Fibroblast of lung (primary cell): ENCODE measurements around the gene NHS. TPM values are rescaled to one million over a fixed set of nuclear protein-coding genes. Genes with fewer than 3 reads are reported as not detected.

ENCODE experiments used
- DNase-seq, 2 donors: peaks; one replicate each; pipeline versions ENCODE4 v3.0.0 to v3.0.0-alpha.2; 2010; ENCODE audit warnings: low read depth in 2 of 2
- H2AFZ ChIP-seq: 2 replicates; pipeline ENCODE4 v1.5.1; 2012; ENCODE audit warnings: low read length, control low read depth, inconsistent platforms
- H3K27ac ChIP-seq: 2 replicates; pipeline ENCODE4 v1.5.1; 2011; ENCODE audit warnings: low read length, control low read depth; ENCODE audit not compliant: insufficient read depth
- H3K27me3 ChIP-seq: 2 replicates; pipeline ENCODE4 v1.5.1; 2011; ENCODE audit warnings: mild to moderate bottlenecking, low read length; ENCODE audit not compliant: control insufficient read depth, insufficient read depth
- H3K36me3 ChIP-seq: 2 replicates; pipeline ENCODE4 v1.5.1; 2011; ENCODE audit warnings: low read length; ENCODE audit not compliant: control insufficient read depth, insufficient read depth
- H3K4me1 ChIP-seq: 2 replicates; pipeline ENCODE4 v1.5.1; 2011; ENCODE audit warnings: low read length; ENCODE audit not compliant: control insufficient read depth, insufficient read depth; ENCODE audit errors: extremely low read depth
- H3K4me2 ChIP-seq: 2 replicates; pipeline ENCODE4 v1.5.1; 2011; ENCODE audit warnings: low read length, control low read depth; ENCODE audit not compliant: insufficient read depth; ENCODE audit errors: extremely low read depth
- H3K4me3 ChIP-seq, 4 experiments: fragments of 200-600 bp in 1 of 4; sonication (generic) in 1 of 4; replicated peaks in 1 of 4; 2 replicates each; pipeline ENCODE4 v1.5.1; 2011 to 2016; ENCODE audit warnings: low read length in 4 of 4, low read depth in 3 of 4, mild to moderate bottlenecking in 3 of 4, control low read depth in 2 of 4, inconsistent platforms in 1 of 4, mixed read lengths in 1 of 4; ENCODE audit not compliant: insufficient read depth in 1 of 4; ENCODE audit errors: control extremely low read depth in 1 of 4
- H3K79me2 ChIP-seq: 2 replicates; pipeline ENCODE4 v1.5.1; 2012; ENCODE audit warnings: mild to moderate bottlenecking, low read length, inconsistent platforms; ENCODE audit not compliant: control insufficient read depth, insufficient read depth
- H3K9ac ChIP-seq: 2 replicates; pipeline ENCODE4 v1.5.1; 2011; ENCODE audit warnings: mild to moderate bottlenecking, low read length, control low read depth; ENCODE audit not compliant: insufficient read depth
- H3K9me3 ChIP-seq: 2 replicates; pipeline ENCODE4 v1.5.1; 2012; ENCODE audit warnings: low read depth, low read length; ENCODE audit not compliant: control insufficient read depth, insufficient read depth
- H4K20me1 ChIP-seq: 2 replicates; pipeline ENCODE4 v1.5.1; 2011; ENCODE audit warnings: low read length; ENCODE audit not compliant: control insufficient read depth, insufficient read depth; ENCODE audit errors: extremely low read depth
- EZH2 ChIP-seq: IDR thresholded peaks from 2 replicates; pipeline ENCODE4 v1.5.1; 2012; ENCODE audit warnings: low read length, control low read depth, mild to moderate bottlenecking; ENCODE audit errors: missing control alignments
- polyA plus RNA-seq, 2 donors: library from polyadenylated mRNA; depleted of rRNA in 1 of 2; stranded (reverse) in 1 of 2; unstranded in 1 of 2; fragments of >200 nt; gene quantifications; 2 replicates each; pipeline ENCODE4 v1.2.1, GENCODE V29; 2011 to 2012; ENCODE audit warnings: missing spikeins in 1 of 2
- total RNA-seq: library from RNA; depleted of rRNA; stranded (reverse); fragments of >200 nt; gene quantifications from 2 replicates; pipeline ENCODE4 v1.2.1, GENCODE V29; 2014
- TF ChIP-seq, protein P1 (sequence below), 2 donors: IDR thresholded peaks in 1 of 2; conservative IDR thresholded peaks in 1 of 2; 1 replicate in 1 of 2; 2 replicates in 1 of 2; pipeline ENCODE4 v1.5.1; 2011 to 2012; ENCODE audit warnings: low read length in 2 of 2, control low read depth in 1 of 2, inconsistent platforms in 1 of 2, low read depth in 1 of 2, mild to moderate bottlenecking in 1 of 2

Gene NHS
- total and polyA plus RNA-seq, 2 donors (not counting 1 experiment from before 2014, with no cell fraction given): 1.4 to 3.8 TPM

DNA sequence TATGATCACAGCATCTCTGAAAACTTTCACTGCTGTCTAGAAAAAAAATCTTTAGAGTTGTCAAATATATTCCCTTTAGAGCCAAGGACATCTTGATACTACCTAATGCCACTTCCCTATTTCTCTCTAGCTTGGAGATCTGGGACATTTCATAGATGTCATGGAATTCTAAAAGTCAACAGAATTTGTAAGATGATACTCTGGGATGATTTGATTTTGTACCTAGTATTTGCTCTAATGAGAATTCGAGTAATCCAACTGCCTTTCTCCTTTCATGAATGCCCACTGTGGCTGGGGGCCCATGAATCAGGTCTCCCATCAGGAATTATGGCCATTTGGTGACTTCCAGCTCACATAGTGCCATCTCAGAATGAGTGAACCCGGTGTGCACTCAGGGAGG, 73.2 kb downstream of the NHS start:
- Histone ChIP-seq H3K4me1 (no peaks in the 10 kb centered on the region), H3K4me3 (no peak overlapping the region), H3K79me2 (no peaks in the 10 kb centered on the region), H3K9ac (no peak overlapping the region), H3K4me2 (no peak overlapping the region), H4K20me1 (no peaks in the 10 kb centered on the region), H3K36me3 (no peaks in the 10 kb centered on the region), H2AFZ (no peak overlapping the region), H3K27me3 (no peaks in the 10 kb centered on the region), H3K9me3 (no peaks in the 10 kb centered on the region), H3K27ac (no peak overlapping the region)
- TF ChIP-seq, protein P1, sequence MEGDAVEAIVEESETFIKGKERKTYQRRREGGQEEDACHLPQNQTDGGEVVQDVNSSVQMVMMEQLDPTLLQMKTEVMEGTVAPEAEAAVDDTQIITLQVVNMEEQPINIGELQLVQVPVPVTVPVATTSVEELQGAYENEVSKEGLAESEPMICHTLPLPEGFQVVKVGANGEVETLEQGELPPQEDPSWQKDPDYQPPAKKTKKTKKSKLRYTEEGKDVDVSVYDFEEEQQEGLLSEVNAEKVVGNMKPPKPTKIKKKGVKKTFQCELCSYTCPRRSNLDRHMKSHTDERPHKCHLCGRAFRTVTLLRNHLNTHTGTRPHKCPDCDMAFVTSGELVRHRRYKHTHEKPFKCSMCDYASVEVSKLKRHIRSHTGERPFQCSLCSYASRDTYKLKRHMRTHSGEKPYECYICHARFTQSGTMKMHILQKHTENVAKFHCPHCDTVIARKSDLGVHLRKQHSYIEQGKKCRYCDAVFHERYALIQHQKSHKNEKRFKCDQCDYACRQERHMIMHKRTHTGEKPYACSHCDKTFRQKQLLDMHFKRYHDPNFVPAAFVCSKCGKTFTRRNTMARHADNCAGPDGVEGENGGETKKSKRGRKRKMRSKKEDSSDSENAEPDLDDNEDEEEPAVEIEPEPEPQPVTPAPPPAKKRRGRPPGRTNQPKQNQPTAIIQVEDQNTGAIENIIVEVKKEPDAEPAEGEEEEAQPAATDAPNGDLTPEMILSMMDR (conservative IDR thresholded peaks at IDR 0.05 in 1 of 2, IDR thresholded peaks at IDR 0.05 in 1 of 2; ENCODE audit: low read depth in 1 of 2, low read length in 2 of 2): no peak
- no peak for TF ChIP-seq EZH2
- DNase-seq: no peak

DNA sequence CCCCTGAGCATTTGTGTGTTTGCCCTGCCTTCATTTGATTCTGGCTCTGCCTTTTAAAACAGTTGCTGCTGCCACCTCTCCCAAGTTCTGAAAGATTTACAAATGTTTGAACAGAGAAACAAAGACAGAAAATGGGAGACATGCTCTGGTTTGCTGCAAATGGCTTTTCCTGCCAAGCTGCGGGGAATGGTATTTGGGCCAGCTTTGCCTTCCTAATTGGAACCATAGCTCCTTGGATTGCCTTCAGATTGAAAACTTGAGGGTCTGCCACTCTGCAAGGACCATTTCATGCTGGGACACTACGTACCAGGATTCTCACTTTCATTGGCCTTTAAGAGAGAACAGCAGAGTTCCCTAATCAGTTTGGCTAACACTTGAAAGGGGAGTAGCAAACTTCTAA, 74.9 kb downstream of the NHS start:
- no peak for DNase-seq
- TF ChIP-seq EZH2: no peak
- TF ChIP-seq, protein P1 (conservative IDR thresholded peaks at IDR 0.05 in 1 of 2, IDR thresholded peaks at IDR 0.05 in 1 of 2; ENCODE audit: low read depth in 1 of 2, low read length in 2 of 2): no peak

DNA sequence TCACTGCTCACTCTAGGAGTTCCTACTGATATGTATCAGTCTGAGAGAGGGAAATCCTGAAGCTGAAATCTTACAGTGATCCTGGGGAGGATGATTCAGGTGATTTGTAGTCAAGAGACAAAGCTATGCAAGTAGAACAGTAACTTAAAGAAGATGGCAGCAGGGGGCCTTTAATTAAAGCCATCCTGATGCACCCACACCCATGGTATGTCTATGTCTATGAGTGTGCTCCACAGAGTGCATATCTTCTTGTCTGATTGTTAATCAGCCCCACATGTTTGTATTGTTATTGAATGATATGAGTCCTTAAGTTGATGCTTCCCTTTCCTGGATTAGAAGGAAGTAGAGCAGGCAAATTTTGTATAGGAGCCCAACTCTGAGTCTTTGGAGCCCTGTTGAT, 78.8 kb downstream of the NHS start:
- Histone ChIP-seq H3K36me3 (no peaks in the 10 kb centered on the region), H4K20me1 (no peaks in the 10 kb centered on the region), H3K4me1 (no peaks in the 10 kb centered on the region), H3K4me3 (no peak overlapping the region), H3K9me3 (no peaks in the 10 kb centered on the region), H2AFZ (no peak overlapping the region), H3K27ac (no peak overlapping the region), H3K9ac (no peak overlapping the region), H3K27me3 (no peaks in the 10 kb centered on the region), H3K79me2 (no peaks in the 10 kb centered on the region), H3K4me2 (no peak overlapping the region)
- TF ChIP-seq EZH2: no peak
- TF ChIP-seq, protein P1 (conservative IDR thresholded peaks at IDR 0.05 in 1 of 2, IDR thresholded peaks at IDR 0.05 in 1 of 2; ENCODE audit: low read depth in 1 of 2, low read length in 2 of 2): no peak
- DNase-seq: no peak

More for the DNA sequence above, 74.9 kb downstream of the NHS start:
- H4K20me1 ChIP-seq: no peaks in the 10 kb centered on the region
- no peaks in the 10 kb centered on the region for H3K4me1 ChIP-seq
- H3K4me3 ChIP-seq: no peak overlapping the region
- no peaks in the 10 kb centered on the region for H3K79me2 ChIP-seq
- no peaks in the 10 kb centered on the region for H3K27me3 ChIP-seq
- no peak overlapping the region for H3K27ac ChIP-seq
- no peak overlapping the region for H3K4me2 ChIP-seq
- no peak overlapping the region for H3K9ac ChIP-seq
- H3K9me3 ChIP-seq: no peaks in the 10 kb centered on the region
- no peak overlapping the region for H2AFZ ChIP-seq
- no peaks in the 10 kb centered on the region for H3K36me3 ChIP-seq
